KMS-11 (cell line): ENCODE results near the gene CPPED1.

Experiments
- H2AFZ ChIP-seq: fragments of 200-600 bp; sonication (generic); 2 replicates; pipeline ENCODE4 v1.6.1; 2016; ENCODE audit warnings: antibody characterized with exemption, mixed run types, low read depth
- H3K27ac ChIP-seq: fragments of 200-600 bp; sonication (generic); 2 replicates; pipeline ENCODE4 v1.6.1; 2016; ENCODE audit warnings: mild to moderate bottlenecking, mixed run types
- H3K27me3 ChIP-seq: fragments of 200-600 bp; sonication (generic); 2 replicates; pipeline ENCODE4 v1.6.1; 2017; ENCODE audit warnings: mild to moderate bottlenecking, low read depth, mixed run types, moderate library complexity; ENCODE audit not compliant: insufficient read depth
- H3K36me3 ChIP-seq: fragments of 200-600 bp; sonication (generic); 2 replicates; pipeline ENCODE4 v1.6.1; 2017; ENCODE audit warnings: mild to moderate bottlenecking, mixed run types; ENCODE audit not compliant: insufficient read depth
- H3K4me1 ChIP-seq: fragments of 200-600 bp; sonication (generic); 2 replicates; pipeline ENCODE4 v1.6.1; 2016; ENCODE audit warnings: mild to moderate bottlenecking, low read depth, mixed run types; ENCODE audit not compliant: poor library complexity, severe bottlenecking
- H3K4me2 ChIP-seq: fragments of 200-600 bp; sonication (generic); 2 replicates; pipeline ENCODE4 v1.7.0; 2016; ENCODE audit warnings: mild to moderate bottlenecking, mixed run types
- H3K4me3 ChIP-seq: fragments of 200-600 bp; sonication (generic); IDR thresholded peaks from 2 replicates; pipeline ENCODE4 v1.6.1; 2017; ENCODE audit warnings: low read depth, low read length, mixed read lengths; ENCODE audit not compliant: insufficient read depth
- H3K79me2 ChIP-seq: fragments of 200-600 bp; sonication (generic); 2 replicates; pipeline ENCODE4 v1.6.1; 2016; ENCODE audit warnings: low read depth, mixed run types; ENCODE audit not compliant: insufficient read depth
- H3K9ac ChIP-seq: fragments of 200-600 bp; sonication (generic); 2 replicates; pipeline ENCODE4 v1.6.1; 2016; ENCODE audit warnings: mild to moderate bottlenecking, mixed run types
- H4K20me1 ChIP-seq: fragments of 200-600 bp; sonication (generic); 2 replicates; pipeline ENCODE4 v1.6.1; 2016; ENCODE audit warnings: mild to moderate bottlenecking, mixed run types; ENCODE audit not compliant: insufficient read depth
- CTCF ChIP-seq: fragments of 200-600 bp; sonication (generic); conservative IDR thresholded peaks from 2 replicates; pipeline ENCODE4 v1.6.1; 2017; ENCODE audit warnings: low read depth, mild to moderate bottlenecking, antibody characterized with exemption, low read length, moderate library complexity, mixed read lengths

Gene CPPED1

GRCh38 chr16:12719972-12720371 lies 83.7 kb downstream of the CPPED1 start:
- Histone ChIP-seq H3K27me3 (no peaks in the 10 kb centered on the region), H3K4me1 (no peaks in the 10 kb centered on the region), H3K27ac (no peak overlapping the region), H3K4me3 (no peak overlapping the region), H3K79me2 (no peaks in the 10 kb centered on the region), H3K36me3 (no peaks in the 10 kb centered on the region), H4K20me1 (no peaks in the 10 kb centered on the region), H3K4me2 (no peak overlapping the region), H3K9ac (no peak overlapping the region), H2AFZ (no peak overlapping the region)
- no peak for TF ChIP-seq CTCF

GRCh38 chr16:12716658-12717057 lies 87.0 kb downstream of the CPPED1 start:
- H3K4me2 ChIP-seq = no peak overlapping the region
- no peak overlapping the region for H2AFZ ChIP-seq
- H3K27me3 ChIP-seq = no peaks in the 10 kb centered on the region
- H4K20me1 ChIP-seq = no peaks in the 10 kb centered on the region
- H3K79me2 ChIP-seq = no peaks in the 10 kb centered on the region
- H3K36me3 ChIP-seq = no peaks in the 10 kb centered on the region
- no peaks in the 10 kb centered on the region for H3K4me1 ChIP-seq
- no peak overlapping the region for H3K27ac ChIP-seq
- no peak overlapping the region for H3K9ac ChIP-seq
- no peak overlapping the region for H3K4me3 ChIP-seq
- TF ChIP-seq CTCF = no peak

- Histone ChIP-seq H3K79me2 (no peaks in the 10 kb centered on the region), H3K9ac (no peak overlapping the region), H3K4me2 (no peak overlapping the region), H4K20me1 (no peaks in the 10 kb centered on the region), H3K27ac (no peak overlapping the region), H3K36me3 (no peaks in the 10 kb centered on the region), H3K4me1 (no peaks in the 10 kb centered on the region), H3K4me3 (no peak overlapping the region), H3K27me3 (no peaks in the 10 kb centered on the region), H2AFZ (no peak overlapping the region)
- TF ChIP-seq CTCF = no peak
Observed at GRCh38 chr16:12709807-12710206, 93.9 kb downstream of the CPPED1 start.

- Histone ChIP-seq H3K27me3 (no peaks in the 10 kb centered on the region), H3K79me2 (no peaks in the 10 kb centered on the region), H4K20me1 (no peaks in the 10 kb centered on the region), H3K9ac (no peak overlapping the region), H3K36me3 (no peaks in the 10 kb centered on the region), H3K4me2 (no peak overlapping the region), H3K27ac (no peak overlapping the region), H2AFZ (no peak overlapping the region), H3K4me3 (no peak overlapping the region), H3K4me1 (no peaks in the 10 kb centered on the region)
- no peak for TF ChIP-seq CTCF
Observed at GRCh38 chr16:12708266-12708665, 95.4 kb downstream of the CPPED1 start.

GRCh38 chr16:12706628-12707027 lies 97.1 kb downstream of the CPPED1 start:
- H3K4me3 ChIP-seq = no peak overlapping the region
- H3K27ac ChIP-seq = no peak overlapping the region
- H3K4me2 ChIP-seq = no peak overlapping the region
- no peaks in the 10 kb centered on the region for H4K20me1 ChIP-seq
- no peaks in the 10 kb centered on the region for H3K79me2 ChIP-seq
- no peaks in the 10 kb centered on the region for H3K4me1 ChIP-seq
- no peaks in the 10 kb centered on the region for H3K27me3 ChIP-seq
- H3K36me3 ChIP-seq = no peaks in the 10 kb centered on the region
- no peak overlapping the region for H2AFZ ChIP-seq
- TF ChIP-seq CTCF = no peak
- H3K9ac ChIP-seq = no peak overlapping the region
